ENCODE measurements around the gene GAS7.
"Not testable (repeated sequence)": the region's sequence is repeated elsewhere in the genome, so short reads cannot be mapped to it uniquely, and the experiment has no call there.

Gene GAS7

GRCh38 chr17:10096596-10096995 lies 101.8 kb downstream of the GAS7 start:
- TF ChIP-seq L3MBTL2 (conservative IDR thresholded peaks at IDR 0.05), result no peak
- no peak for TF ChIP-seq LEF1 (IDR thresholded peaks at IDR 0.05; ENCODE audit: borderline replicate concordance)
- no peak for TF ChIP-seq CTBP1 (IDR thresholded peaks at IDR 0.05; ENCODE audit: borderline replicate concordance)
- no peak for TF ChIP-seq FOXK2 (IDR thresholded peaks at IDR 0.05)
- TF ChIP-seq ARNT (IDR thresholded peaks at IDR 0.05), result no peak
- TF ChIP-seq BHLHE40 (IDR thresholded peaks at IDR 0.05; ENCODE audit: borderline replicate concordance), result no peak
- no peak for TF ChIP-seq ZNF384 (IDR thresholded peaks at IDR 0.05)
- no peak for TF ChIP-seq FOXM1 (IDR thresholded peaks at IDR 0.05; ENCODE audit: borderline replicate concordance)
- TF ChIP-seq ELF4 (IDR thresholded peaks at IDR 0.05), result no peak
- no peak for TF ChIP-seq HDGF (IDR thresholded peaks at IDR 0.05; ENCODE audit: borderline replicate concordance)
- TF ChIP-seq TARDBP (IDR thresholded peaks at IDR 0.05), result no peak
- no peak for TF ChIP-seq SP1 (IDR thresholded peaks at IDR 0.05)
- TF ChIP-seq, protein P1, sequence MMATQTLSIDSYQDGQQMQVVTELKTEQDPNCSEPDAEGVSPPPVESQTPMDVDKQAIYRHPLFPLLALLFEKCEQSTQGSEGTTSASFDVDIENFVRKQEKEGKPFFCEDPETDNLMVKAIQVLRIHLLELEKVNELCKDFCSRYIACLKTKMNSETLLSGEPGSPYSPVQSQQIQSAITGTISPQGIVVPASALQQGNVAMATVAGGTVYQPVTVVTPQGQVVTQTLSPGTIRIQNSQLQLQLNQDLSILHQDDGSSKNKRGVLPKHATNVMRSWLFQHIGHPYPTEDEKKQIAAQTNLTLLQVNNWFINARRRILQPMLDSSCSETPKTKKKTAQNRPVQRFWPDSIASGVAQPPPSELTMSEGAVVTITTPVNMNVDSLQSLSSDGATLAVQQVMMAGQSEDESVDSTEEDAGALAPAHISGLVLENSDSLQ (IDR thresholded peaks at IDR 0.05), result no peak
- DNase-seq (ENCODE audit: extremely low spot score), result no peak
- ChIA-PET POLR2A (no interaction called here), CTCF (no interaction called here)

DNA sequence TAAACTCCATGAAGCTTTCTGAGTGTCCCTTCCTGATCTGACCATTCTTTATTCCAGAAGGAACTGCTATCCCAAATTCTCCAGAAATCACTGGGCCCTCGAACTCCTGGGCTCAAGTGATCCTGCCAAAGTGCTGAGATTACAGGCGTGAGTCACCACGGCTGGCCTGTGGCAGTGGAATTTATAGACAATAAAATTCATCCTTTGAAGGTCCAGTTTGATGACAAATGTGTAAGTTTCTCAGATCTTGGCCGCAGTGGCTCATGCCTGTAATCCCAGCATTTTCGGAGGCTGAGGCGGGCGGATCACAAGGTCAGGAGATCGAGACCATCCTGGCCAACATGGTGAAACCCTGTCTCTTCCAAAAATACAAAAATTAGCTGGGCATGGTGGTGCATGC lies 103.1 kb downstream of the GAS7 start:
- DNase-seq (ENCODE audit: extremely low spot score); POLR2A ChIA-PET; CTCF ChIA-PET: not testable (repeated sequence)

DNA sequence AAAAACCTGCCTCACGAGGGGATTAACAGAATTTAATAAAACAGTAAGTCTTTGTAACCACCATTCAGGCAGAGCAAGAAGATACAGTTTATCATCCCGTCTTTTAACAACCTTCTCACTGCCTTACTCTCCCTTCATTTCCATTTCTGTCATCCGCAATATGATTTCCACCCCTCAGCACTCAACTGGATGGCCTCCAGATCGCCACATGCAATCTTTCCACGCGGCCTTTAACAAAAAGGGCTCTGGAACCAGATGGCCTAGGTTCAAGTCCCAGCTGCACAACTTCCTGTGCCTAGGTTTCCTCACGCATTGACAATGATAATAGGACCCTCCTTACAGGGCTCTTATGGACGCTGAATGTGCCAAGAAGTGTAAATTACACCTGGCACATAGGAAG lies 103.6 kb downstream of the GAS7 start:
- ChIA-PET POLR2A (no interaction called here), CTCF (no interaction called here)
- DNase-seq (ENCODE audit: extremely low spot score), result no peak
- TF ChIP-seq L3MBTL2 (conservative IDR thresholded peaks at IDR 0.05), result no peak
- TF ChIP-seq ZNF384 (IDR thresholded peaks at IDR 0.05), result no peak
- no peak for TF ChIP-seq HDGF (IDR thresholded peaks at IDR 0.05; ENCODE audit: borderline replicate concordance)

GRCh38 chr17:10092595-10092994 lies 105.8 kb downstream of the GAS7 start:
- TF ChIP-seq TARDBP (IDR thresholded peaks at IDR 0.05) (no peak), SP1 (IDR thresholded peaks at IDR 0.05) (no peak), BHLHE40 (IDR thresholded peaks at IDR 0.05; ENCODE audit: borderline replicate concordance) (no peak), ELF4 (IDR thresholded peaks at IDR 0.05) (no peak), CTBP1 (IDR thresholded peaks at IDR 0.05; ENCODE audit: borderline replicate concordance) (no peak), FOXA1 (IDR thresholded peaks at IDR 0.05) (no peak), FOXM1 (IDR thresholded peaks at IDR 0.05; ENCODE audit: borderline replicate concordance) (no peak), SUZ12 (IDR thresholded peaks at IDR 0.05) (no peak)
- POLR2A ChIA-PET, result no interaction called here
- CTCF ChIA-PET, result no interaction called here
- DNase-seq (ENCODE audit: extremely low spot score), result no peak

GRCh38 chr17:10091046-10091445 lies 107.4 kb downstream of the GAS7 start:
- TF ChIP-seq SP1 (IDR thresholded peaks at IDR 0.05) (no peak), ARNT (IDR thresholded peaks at IDR 0.05) (no peak)
- TF ChIP-seq, protein P1 (IDR thresholded peaks at IDR 0.05), result no peak
- CTCF ChIA-PET, result no interaction called here
- POLR2A ChIA-PET, result no interaction called here
- no peak for DNase-seq (ENCODE audit: extremely low spot score)

- DNase-seq (ENCODE audit: extremely low spot score), result no peak
- TF ChIP-seq FOXA1 (IDR thresholded peaks at IDR 0.05), result no peak
- no peak for TF ChIP-seq CTBP1 (IDR thresholded peaks at IDR 0.05; ENCODE audit: borderline replicate concordance)
- TF ChIP-seq FOXM1 (IDR thresholded peaks at IDR 0.05; ENCODE audit: borderline replicate concordance), result no peak
- no peak for TF ChIP-seq SP1 (IDR thresholded peaks at IDR 0.05)
- TF ChIP-seq ELF4 (IDR thresholded peaks at IDR 0.05), result no peak
- TF ChIP-seq BHLHE40 (IDR thresholded peaks at IDR 0.05; ENCODE audit: borderline replicate concordance), result no peak
- no peak for TF ChIP-seq LEF1 (IDR thresholded peaks at IDR 0.05; ENCODE audit: borderline replicate concordance)
- no peak for TF ChIP-seq ZNF384 (IDR thresholded peaks at IDR 0.05)
- TF ChIP-seq L3MBTL2 (conservative IDR thresholded peaks at IDR 0.05), result no peak
- TF ChIP-seq TARDBP (IDR thresholded peaks at IDR 0.05), result no peak
- no peak for TF ChIP-seq FOXK2 (IDR thresholded peaks at IDR 0.05)
- no peak for TF ChIP-seq NFRKB (IDR thresholded peaks at IDR 0.05)
- no peak for TF ChIP-seq SUZ12 (IDR thresholded peaks at IDR 0.05)
- TF ChIP-seq, protein P1 (IDR thresholded peaks at IDR 0.05), result no peak
- no peak for TF ChIP-seq ARNT (IDR thresholded peaks at IDR 0.05)
- no peak for TF ChIP-seq HDGF (IDR thresholded peaks at IDR 0.05; ENCODE audit: borderline replicate concordance)
- ChIA-PET POLR2A (no interaction called here), CTCF (no interaction called here)
Observed at GRCh38 chr17:10089196-10089804, 109.1 kb downstream of the GAS7 start.

- ChIA-PET CTCF (no interaction called here), POLR2A (no interaction called here)
- DNase-seq (ENCODE audit: extremely low spot score), result no peak
- no peak for TF ChIP-seq FOXA1 (IDR thresholded peaks at IDR 0.05)
- TF ChIP-seq, protein P1 (IDR thresholded peaks at IDR 0.05), result peak; percentile 66
Observed at GRCh38 chr17:10088444-10088843, 110.0 kb downstream of the GAS7 start.
